HepG2 (cell line): ENCODE results near the gene DLG4. TPM values are rescaled to one million over a fixed set of nuclear protein-coding genes. Genes with fewer than 3 reads are reported as not detected.
A peak's percentile ranks its signal among the peaks of the same experiment; 100 is the strongest.

Experiments
- DRAP1 ChIP-seq: IDR thresholded peaks from 2 replicates; pipeline ENCODE4 v1.6.1; 2016; ENCODE audit warnings: missing genetic modification reagents, missing compliant biosample characterization
- FOXJ3 ChIP-seq: sonication (generic); formaldehyde crosslinking; IDR thresholded peaks from 2 replicates; pipeline ENCODE4 v1.4.0; 2020; ENCODE audit warnings: missing genetic modification reagents, mild to moderate bottlenecking, borderline replicate concordance
- GATAD1 ChIP-seq: IDR thresholded peaks from 2 replicates; pipeline ENCODE4 v1.6.1; 2016; ENCODE audit warnings: missing genetic modification reagents, missing compliant biosample characterization
- GFI1 ChIP-seq: sonication (generic); formaldehyde crosslinking; IDR thresholded peaks from 2 replicates; pipeline ENCODE4 v1.5.0; 2020; ENCODE audit warnings: missing genetic modification reagents, mild to moderate bottlenecking, borderline replicate concordance
- MED13 ChIP-seq: sonication (generic); formaldehyde crosslinking; IDR thresholded peaks from 2 replicates; pipeline ENCODE4 v1.5.0; 2020; ENCODE audit warnings: missing genetic modification reagents
- PRMT3 ChIP-seq: sonication (generic); formaldehyde crosslinking; IDR thresholded peaks from 2 replicates; pipeline ENCODE4 v1.8.1; 2022; ENCODE audit warnings: low read depth, mild to moderate bottlenecking, moderate library complexity, missing genetic modification reagents, borderline replicate concordance
- REL ChIP-seq: sonication (generic); formaldehyde crosslinking; conservative IDR thresholded peaks from 2 replicates; pipeline ENCODE4 v1.8.0; 2022; ENCODE audit warnings: mild to moderate bottlenecking, missing genetic modification reagents, moderate library complexity
- REXO4 ChIP-seq: sonication (generic); formaldehyde crosslinking; IDR thresholded peaks from 2 replicates; pipeline ENCODE4 v1.8.0; 2022; ENCODE audit warnings: missing genetic modification reagents, mild to moderate bottlenecking, borderline replicate concordance
- RFX1 ChIP-seq: fragments of 450-650 bp; IDR thresholded peaks from 2 replicates; pipeline ENCODE4 v1.6.1; 2017
- SETDB1 ChIP-seq: sonication (generic); formaldehyde crosslinking; IDR thresholded peaks from 2 replicates; pipeline ENCODE4 v1.5.1; 2020; ENCODE audit warnings: missing genetic modification reagents, mild to moderate bottlenecking, borderline replicate concordance
- SKI ChIP-seq: fragments of 450-650 bp; IDR thresholded peaks from one replicate; pipeline ENCODE4 v1.6.1; 2018; ENCODE audit warnings: mild to moderate bottlenecking; ENCODE audit not compliant: partially characterized antibody
- SMYD3 ChIP-seq: sonication (generic); formaldehyde crosslinking; IDR thresholded peaks from 2 replicates; pipeline ENCODE4 v1.8.1; 2023; ENCODE audit warnings: mild to moderate bottlenecking, missing genetic modification reagents
- TEAD3 ChIP-seq: optimal IDR thresholded peaks from 2 replicates; pipeline ENCODE3; 2016; ENCODE audit warnings: borderline replicate concordance
- ZFAT ChIP-seq: sonication (generic); formaldehyde crosslinking; conservative IDR thresholded peaks from 2 replicates; pipeline ENCODE4 v1.8.1; 2023; ENCODE audit warnings: missing genetic modification reagents, inconsistent platforms
- ZNF207 ChIP-seq: fragments of 450-650 bp; IDR thresholded peaks from 2 replicates; pipeline ENCODE4 v1.6.1; 2016; ENCODE audit warnings: antibody characterized with exemption, borderline replicate concordance
- ZNF343 ChIP-seq: sonication (generic); formaldehyde crosslinking; IDR thresholded peaks from 2 replicates; pipeline ENCODE4 v1.4.0; 2020; ENCODE audit warnings: mild to moderate bottlenecking, missing genetic modification reagents
- ZNF577 ChIP-seq: sonication (generic); formaldehyde crosslinking; IDR thresholded peaks from 2 replicates; pipeline ENCODE4 v1.4.0; 2020; ENCODE audit warnings: mild to moderate bottlenecking, low read depth, missing genetic modification reagents, borderline replicate concordance
- polyA plus RNA-seq, 8 experiments: library from polyadenylated mRNA; depleted of rRNA in 3 of 8; stranded (reverse) in 7 of 8; unstranded in 1 of 8; fragments of >200 nt; fragmentation: Illumina TruSeq in 4 of 8; extraction: Trizol in 4 of 8; gene quantifications; 2 replicates each; pipeline versions ENCODE4 v1.2.1 to v1.2.3, GENCODE V29; 2011 to 2016; ENCODE audit warnings: low read depth in 4 of 8, missing spikeins in 1 of 8, mixed read lengths in 1 of 8; ENCODE audit not compliant: insufficient read depth in 1 of 8
- total RNA-seq, 5 experiments: library from RNA; depleted of rRNA; stranded (reverse); fragments of >200 nt; fragmentation: Illumina TruSeq; extraction: Trizol; gene quantifications; 2 replicates each; pipeline ENCODE4 v1.2.3, GENCODE V29; 2016; ENCODE audit warnings: low read depth in 1 of 5
- TF ChIP-seq, protein P1 (sequence below): sonication (generic); formaldehyde crosslinking; IDR thresholded peaks from 2 replicates; pipeline ENCODE4 v1.5.0; 2020; ENCODE audit warnings: mild to moderate bottlenecking, missing genetic modification reagents, borderline replicate concordance
- TF ChIP-seq, protein P2 (sequence below): sonication (generic); formaldehyde crosslinking; IDR thresholded peaks from 2 replicates; pipeline ENCODE4 v1.4.0; 2020; ENCODE audit warnings: missing genetic modification reagents
- TF ChIP-seq, protein P3 (sequence below): sonication (generic); formaldehyde crosslinking; IDR thresholded peaks from 2 replicates; pipeline ENCODE4 v1.5.1; 2020; ENCODE audit warnings: mild to moderate bottlenecking, missing genetic modification reagents, moderate library complexity

The DLG4 gene
- total and polyA plus RNA-seq, 2 of the 13 experiments (the other 11 are each of a cell fraction or from before 2014, with no cell fraction given): 0.71 to 4.3 TPM

DNA sequence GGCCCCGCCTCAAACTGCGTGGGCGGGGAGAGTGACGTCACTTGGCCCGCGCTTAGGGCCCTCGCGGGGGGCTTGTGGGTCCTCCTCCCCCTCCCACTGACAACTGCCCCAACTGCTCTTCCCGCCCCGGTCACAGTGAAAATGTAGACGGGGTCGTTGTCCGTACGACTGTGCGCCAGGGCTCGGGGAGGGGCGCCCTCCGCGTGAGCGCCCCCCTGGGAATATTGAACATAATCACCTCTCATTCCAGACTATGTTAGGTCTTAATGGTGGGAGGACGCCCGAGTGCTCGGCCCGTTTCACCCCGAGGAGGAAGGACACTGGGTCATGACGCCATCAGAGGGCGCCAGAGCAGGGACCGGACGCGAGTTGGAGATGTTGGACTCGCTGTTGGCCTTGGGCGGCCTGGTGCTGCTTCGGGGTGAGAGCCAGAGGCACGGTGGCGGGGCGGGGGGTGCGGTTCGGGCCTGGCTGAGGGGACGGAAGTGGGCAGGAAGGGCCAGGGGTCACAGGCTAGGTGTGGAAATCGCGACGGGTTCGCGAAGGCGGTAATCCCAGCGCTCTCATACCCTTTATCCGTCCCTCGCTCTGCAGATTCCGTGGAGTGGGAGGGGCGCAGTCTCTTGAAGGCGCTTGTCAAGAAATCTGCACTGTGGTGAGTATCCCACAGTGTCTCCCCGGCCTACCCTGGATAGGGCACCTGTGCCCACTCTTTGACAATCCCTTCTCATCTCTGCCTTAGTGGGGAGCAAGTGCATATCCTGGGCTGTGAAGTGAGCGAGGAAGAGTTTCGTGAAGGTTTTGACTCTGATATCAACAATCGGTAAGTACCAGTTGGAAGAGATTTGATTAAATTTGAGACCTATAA, 32.8 kb upstream of the DLG4 start, which contains the start of gene ELP5 (continued):
- TF ChIP-seq, protein P1, sequence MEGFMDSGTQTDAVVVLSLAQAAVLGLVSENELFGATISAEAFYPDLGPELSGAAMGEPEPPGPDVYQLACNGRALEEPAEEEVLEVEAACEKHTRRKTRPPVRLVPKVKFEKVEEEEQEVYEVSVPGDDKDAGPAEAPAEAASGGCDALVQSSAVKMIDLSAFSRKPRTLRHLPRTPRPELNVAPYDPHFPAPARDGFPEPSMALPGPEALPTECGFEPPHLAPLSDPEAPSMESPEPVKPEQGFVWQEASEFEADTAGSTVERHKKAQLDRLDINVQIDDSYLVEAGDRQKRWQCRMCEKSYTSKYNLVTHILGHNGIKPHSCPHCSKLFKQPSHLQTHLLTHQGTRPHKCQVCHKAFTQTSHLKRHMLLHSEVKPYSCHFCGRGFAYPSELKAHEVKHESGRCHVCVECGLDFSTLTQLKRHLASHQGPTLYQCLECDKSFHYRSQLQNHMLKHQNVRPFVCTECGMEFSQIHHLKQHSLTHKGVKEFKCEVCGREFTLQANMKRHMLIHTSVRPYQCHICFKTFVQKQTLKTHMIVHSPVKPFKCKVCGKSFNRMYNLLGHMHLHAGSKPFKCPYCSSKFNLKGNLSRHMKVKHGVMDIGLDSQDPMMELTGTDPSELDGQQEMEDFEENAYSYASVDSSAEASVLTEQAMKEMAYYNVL (CRISPR knock-in tag): peak; percentile 66; the same call in 1 of the 2 replicates
- TF ChIP-seq ZNF343: no peak
- TF ChIP-seq MED13 (CRISPR knock-in tag): no peak
- TF ChIP-seq TEAD3 (CRISPR knock-in tag): no peak
- TF ChIP-seq, protein P2, sequence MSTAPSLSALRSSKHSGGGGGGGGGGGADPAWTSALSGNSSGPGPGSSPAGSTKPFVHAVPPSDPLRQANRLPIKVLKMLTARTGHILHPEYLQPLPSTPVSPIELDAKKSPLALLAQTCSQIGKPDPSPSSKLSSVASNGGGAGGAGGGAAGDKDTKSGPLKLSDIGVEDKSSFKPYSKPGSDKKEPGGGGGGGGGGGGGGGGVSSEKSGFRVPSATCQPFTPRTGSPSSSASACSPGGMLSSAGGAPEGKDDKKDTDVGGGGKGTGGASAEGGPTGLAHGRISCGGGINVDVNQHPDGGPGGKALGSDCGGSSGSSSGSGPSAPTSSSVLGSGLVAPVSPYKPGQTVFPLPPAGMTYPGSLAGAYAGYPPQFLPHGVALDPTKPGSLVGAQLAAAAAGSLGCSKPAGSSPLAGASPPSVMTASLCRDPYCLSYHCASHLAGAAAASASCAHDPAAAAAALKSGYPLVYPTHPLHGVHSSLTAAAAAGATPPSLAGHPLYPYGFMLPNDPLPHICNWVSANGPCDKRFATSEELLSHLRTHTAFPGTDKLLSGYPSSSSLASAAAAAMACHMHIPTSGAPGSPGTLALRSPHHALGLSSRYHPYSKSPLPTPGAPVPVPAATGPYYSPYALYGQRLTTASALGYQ (CRISPR knock-in tag): no peak
- no peak for TF ChIP-seq ZFAT
- TF ChIP-seq RFX1: no peak
- TF ChIP-seq SKI: peak; percentile 39
- no peak for TF ChIP-seq ZNF207
- TF ChIP-seq SMYD3: no peak
- TF ChIP-seq SETDB1 (CRISPR knock-in tag): no peak; the same call in 1 of the 2 replicates
- 0 out of 2 replicates have a peak, but pooled peaks have one; percentile 9 for TF ChIP-seq FOXJ3 (CRISPR knock-in tag)
- TF ChIP-seq DRAP1: no peak
- no peak for TF ChIP-seq REXO4 (CRISPR knock-in tag)
- TF ChIP-seq ZNF577 (CRISPR knock-in tag): no peak
- TF ChIP-seq GFI1 (CRISPR knock-in tag): peak; percentile 40; the same call in 1 of the 2 replicates
- peak; percentile 90 for TF ChIP-seq GATAD1
- TF ChIP-seq, protein P3, sequence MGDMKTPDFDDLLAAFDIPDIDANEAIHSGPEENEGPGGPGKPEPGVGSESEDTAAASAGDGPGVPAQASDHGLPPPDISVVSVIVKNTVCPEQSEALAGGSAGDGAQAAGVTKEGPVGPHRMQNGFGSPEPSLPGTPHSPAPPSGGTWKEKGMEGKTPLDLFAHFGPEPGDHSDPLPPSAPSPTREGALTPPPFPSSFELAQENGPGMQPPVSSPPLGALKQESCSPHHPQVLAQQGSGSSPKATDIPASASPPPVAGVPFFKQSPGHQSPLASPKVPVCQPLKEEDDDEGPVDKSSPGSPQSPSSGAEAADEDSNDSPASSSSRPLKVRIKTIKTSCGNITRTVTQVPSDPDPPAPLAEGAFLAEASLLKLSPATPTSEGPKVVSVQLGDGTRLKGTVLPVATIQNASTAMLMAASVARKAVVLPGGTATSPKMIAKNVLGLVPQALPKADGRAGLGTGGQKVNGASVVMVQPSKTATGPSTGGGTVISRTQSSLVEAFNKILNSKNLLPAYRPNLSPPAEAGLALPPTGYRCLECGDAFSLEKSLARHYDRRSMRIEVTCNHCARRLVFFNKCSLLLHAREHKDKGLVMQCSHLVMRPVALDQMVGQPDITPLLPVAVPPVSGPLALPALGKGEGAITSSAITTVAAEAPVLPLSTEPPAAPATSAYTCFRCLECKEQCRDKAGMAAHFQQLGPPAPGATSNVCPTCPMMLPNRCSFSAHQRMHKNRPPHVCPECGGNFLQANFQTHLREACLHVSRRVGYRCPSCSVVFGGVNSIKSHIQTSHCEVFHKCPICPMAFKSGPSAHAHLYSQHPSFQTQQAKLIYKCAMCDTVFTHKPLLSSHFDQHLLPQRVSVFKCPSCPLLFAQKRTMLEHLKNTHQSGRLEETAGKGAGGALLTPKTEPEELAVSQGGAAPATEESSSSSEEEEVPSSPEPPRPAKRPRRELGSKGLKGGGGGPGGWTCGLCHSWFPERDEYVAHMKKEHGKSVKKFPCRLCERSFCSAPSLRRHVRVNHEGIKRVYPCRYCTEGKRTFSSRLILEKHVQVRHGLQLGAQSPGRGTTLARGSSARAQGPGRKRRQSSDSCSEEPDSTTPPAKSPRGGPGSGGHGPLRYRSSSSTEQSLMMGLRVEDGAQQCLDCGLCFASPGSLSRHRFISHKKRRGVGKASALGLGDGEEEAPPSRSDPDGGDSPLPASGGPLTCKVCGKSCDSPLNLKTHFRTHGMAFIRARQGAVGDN (CRISPR knock-in tag): peak; percentile 94
- TF ChIP-seq REL (CRISPR knock-in tag): 0 out of 2 replicates have a peak, but pooled peaks have one; percentile 66
- no peak for TF ChIP-seq PRMT3 (CRISPR knock-in tag)
